ENCODE data around the gene EEFSEC.
A peak's percentile ranks its signal among the peaks of the same experiment; 100 is the strongest.

The EEFSEC gene

DNA sequence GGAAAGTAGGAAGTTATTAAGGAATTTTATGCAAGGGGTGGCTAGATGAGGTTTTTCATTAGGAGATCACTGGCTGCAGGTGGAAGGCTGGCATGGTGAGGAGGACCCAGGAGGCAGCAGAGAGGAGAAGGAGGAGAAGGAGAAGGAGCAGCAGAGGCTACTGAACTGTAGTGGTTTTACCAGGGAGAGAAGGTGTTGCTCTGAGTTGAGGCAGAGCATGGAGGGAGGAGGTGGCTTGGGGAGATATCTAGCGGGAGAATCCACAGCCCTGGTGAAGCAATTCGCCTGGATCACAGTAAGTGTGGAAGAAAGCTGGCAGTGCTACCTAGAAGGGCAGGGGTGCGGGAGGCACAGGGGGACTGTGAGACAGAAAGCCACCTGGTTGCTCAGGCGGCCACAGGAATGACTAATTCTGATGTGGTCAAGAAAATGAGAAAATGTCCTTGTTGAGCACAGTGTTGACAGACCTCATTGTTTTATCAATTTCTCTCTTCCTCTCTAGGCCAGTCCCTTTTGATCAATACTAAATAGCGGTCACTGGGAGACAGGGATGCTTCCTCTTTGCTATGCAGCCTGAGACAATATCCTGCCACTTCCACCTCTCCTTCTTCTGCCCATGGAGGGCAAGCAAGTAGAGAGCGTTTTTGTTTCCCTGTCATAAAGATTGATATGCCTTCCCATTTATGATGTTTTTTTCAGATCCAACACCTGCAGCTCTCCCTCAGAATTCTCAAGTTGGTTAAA is 94.6 kb downstream of the EEFSEC start:
- DNase-seq, result peak; percentile 78

DNA sequence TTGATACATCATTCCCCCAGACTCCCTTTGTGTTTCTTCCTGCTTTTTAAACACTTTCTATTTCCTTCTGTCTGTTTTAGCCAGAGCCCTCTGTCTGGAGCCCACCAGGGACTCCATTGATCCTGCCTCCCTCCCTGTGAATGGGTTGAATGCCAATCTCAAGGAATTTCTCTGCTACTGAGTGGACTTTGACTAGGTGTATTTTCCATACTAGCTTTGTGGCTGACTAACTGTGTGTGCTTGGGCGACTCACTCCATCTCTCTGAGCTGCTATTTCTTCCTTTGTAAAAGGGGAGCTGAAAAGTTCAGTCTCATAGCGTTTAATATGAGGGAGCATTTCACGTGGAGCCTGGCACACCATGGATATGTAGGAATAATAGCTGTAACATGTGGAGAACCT is 98.8 kb downstream of the EEFSEC start:
- no peak for DNase-seq

DNA sequence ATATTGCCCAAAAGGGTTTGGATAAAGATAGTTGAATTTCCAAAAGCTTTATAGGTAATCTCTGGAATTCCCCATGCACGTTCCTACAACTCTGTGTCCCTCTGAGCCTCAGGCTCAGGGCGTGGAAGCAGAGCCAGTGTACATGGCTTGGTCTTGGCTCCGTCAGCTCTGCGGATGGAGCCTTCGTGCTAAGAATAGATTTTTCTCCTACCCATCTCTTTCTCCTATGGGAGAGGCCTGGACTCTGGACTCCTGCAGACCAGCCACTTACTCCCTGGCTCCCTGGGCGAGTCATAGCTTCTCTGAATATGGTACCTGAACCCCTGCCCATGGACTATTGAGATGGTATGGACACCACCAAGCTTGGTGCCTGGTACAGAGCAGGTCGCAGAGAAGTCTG is 99.9 kb downstream of the EEFSEC start:
- no peak for DNase-seq

DNA sequence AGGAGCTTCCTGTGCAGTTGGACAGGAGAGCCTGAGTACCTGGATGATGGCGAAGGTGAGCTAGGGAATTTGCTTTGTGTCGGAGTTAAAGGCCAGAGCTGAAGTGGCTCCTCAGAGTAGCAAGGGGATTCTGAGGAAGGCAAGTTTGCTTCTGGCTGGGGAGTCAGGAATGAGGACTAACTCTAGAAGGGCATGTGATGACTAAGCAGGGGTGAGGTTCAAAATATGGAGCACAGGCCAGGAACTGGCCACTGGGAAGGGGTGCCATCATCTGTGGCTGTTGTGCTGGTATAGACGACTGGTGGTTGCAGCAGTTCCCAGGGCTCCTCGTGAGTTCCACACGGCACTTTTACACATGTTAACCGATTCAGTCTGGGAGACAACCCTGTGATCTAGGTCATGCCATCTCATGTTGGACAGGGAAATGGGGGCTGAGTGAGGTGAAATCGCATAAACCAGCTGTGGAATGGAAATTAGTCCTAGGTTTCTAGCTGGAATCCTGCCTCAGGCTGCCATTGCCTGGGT is 100.8 kb downstream of the EEFSEC start:
- DNase-seq, result no peak

DNA sequence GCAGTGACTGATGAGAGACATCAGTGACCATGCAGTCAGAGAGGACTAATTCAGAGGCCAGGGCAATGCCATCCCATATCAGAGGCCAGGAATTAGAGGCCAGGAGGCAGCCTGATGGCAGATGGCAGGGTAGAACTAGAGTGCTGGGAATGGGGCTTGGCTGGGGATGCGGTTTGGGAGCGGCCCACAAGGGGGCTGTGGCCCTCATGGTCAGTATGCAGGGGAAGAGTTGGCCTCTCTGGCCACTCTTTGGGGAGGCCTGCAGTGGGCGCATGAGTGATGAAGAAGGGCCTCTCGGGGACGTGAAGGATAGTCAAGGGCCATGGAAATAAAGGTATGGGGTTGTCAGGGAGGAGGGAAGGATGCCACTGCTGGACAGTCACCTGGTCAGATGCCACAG is 101.7 kb downstream of the EEFSEC start:
- DNase-seq, result no peak

DNA sequence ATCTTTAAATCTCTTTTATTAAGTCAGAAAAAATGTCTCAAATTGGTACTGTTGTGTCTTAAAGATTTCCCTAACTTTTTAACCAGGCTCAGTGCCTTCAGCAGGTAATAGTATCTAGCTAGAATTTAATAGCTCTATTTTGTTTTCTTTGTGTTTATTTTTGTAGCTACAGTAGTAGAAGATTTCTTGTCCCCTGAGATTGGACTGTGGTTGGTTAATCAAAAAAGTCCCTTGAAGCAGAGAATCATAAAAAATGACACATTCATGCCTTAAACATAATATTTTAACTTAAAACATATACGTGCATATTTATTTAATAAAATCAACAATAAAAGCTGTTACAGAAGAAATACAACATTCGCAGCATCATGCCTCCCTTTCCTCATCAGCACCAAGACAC is 102.8 kb downstream of the EEFSEC start:
- DNase-seq, result no peak

DNA sequence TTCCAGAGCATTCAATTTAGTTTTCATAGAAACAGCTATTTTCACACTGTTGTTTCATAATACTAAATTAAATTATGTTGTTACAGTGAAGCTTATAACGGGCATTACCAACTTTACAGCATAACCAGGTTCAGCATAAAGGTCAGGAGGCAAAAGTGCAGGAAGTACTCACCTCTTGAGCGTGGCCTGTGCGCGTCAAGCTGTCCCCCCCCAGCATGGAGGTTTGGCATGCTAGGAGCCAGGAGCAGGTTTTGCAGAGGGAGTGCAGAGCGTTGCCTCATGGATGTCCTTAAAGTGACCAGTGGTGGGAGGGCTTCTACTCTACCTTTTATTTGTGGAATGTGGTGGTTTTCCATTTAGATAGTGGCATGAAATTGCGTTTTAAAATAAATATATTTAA is 104.4 kb downstream of the EEFSEC start:
- DNase-seq, result no peak

DNA sequence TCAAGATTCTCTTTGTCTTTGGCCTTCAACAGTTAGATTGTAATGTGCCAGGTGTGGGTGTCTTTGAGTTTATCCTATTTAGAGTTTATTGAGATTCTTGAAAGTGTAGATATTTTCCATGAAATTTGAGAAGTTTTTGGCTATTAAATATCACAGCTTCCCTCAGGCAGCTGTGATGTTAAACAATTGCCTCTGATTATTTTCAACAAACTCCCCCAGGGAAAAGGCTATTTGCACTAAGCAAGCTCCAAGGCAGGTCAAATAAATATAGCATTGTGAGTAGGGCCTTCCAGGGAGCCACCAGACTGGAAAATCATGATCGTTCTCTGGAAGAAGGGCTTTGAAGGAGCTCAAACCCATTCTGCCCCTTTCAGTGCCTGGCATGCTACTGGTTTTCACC is 107.0 kb downstream of the EEFSEC start:
- DNase-seq, result no peak

DNA sequence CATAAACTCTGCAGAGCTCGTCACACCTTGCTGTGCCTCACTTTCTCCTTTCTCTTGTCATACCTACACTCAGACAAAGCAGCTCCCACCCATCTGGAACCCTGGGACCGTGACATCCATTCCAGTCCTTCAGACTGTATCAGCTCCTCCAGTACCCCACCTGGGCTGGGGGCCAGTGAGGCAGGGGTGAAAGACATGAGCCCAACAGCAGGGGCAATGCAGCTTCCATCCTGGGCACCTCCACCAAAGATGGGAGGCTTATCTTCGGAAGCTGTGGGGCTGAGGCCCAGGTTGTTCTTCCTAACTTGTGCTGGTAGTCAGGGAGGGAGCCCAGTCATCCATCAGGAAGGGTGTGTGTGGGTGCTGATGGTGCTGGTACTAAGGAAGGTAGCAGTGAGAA is 109.2 kb downstream of the EEFSEC start:
- no peak for DNase-seq

DNA sequence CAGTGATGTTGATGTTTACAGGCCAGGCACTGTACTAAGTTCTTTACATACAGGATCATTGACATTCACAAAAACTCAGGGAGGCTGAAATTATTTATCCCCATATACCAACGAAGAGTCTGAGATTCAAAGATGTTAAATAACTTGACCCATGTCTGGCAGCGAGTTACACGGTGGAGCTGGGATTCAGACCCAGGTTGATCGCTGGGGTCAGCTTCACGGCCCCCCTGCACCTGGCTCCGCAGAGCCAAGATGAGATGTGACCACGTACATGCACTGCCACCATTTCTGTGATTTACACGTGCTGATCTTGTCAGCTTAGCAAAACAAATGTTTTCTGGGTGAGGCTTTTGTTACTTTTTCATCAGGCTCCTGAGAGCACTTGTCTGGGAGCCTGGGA is 109.8 kb downstream of the EEFSEC start:
- DNase-seq, result no peak

DNA sequence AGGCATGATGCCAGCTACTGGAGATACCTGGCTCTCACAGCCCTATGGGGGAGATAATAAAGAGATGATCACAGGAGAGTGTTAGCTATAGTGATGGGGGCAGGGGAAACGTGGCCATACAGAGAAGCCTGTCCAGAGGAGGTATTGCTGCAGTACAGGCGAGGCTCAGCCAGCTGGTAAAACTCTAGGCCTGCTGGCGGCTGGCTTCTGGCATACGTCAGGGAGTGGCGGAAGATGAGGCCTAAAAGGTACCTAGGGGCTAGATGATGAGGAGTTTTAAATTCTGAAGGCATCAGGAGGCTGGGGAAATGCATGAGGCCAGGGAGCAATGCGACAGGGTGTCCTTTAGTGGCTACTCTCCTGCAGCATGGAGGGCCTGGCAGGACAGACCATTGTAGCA is 110.7 kb downstream of the EEFSEC start:
- no peak for DNase-seq

DNA sequence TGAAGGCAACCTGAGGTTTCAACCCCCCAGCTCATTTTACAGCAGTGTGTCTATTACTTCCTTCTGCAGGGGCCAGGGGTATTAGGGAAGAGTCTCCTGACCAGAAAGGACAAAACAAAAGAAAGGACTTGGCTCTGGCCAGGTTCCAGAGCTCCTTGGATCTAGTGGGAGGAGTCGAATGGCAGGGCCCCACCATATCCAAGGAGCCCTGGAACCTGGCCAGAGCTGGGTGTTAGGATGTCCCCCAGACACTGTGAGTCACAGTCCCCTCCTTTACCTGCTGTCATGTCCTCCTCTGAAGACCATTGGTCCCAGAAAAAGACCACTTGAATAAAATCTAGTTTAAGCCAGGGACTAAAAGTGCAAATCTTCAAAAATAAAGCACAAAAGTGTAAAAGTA is 113.2 kb downstream of the EEFSEC start:
- peak; percentile 21 for DNase-seq

DNA sequence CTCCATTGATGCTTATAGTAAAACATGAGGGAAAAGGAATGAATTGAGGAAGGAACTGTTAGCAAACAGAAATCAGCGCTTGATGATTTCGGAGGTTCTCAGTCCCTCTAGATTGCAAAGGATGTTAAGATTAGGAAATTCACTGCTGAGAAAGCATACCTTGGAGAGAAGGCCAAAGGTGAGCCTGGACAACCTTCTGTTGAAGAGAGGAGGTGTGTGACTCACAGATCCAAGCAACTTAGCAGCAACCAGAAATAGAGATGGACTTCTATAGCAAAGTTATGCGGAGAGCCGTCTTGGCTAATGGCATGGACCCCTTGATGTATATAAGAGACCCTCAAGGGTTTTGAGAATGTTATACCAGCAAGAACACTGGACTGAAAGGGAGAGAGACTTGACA is 114.3 kb downstream of the EEFSEC start:
- DNase-seq, result no peak

DNA sequence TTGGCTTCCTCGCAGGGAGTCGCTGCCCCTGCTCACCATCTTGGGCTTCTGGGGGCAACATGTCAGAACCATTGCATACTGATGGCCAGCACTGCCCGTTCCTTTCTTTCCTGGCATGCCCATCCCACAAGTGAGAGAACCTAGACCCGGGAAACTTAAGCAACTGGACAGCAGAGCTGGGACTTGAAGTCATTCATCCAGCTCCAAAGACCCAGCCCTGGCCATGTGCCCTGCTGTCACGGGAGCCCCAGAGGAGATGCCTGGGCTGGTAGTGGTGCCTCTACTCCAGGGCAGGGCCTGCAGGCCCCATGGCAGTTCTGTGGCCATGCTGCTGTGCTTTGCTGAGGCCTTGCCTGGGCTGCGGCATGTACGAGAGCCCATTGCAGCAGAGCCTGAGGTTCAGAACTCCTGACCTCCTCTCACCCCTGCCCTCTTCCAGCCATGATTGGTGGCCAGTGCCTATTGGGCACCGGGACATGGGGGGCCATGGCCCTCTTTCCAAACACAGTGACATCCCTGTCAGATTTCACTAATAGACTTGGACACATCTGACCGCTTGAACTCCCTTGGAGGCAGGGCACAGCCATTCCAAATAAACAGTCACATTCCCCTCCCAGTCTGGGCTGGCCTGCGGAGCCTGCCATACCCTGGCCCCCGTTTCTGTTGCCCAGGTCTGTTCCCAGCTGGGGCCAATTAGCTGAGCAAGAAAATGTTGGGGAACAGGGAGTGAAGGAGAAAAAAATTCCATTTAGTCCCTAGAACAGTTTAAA is 115.9 kb downstream of the EEFSEC start:
- DNase-seq, result no peak

DNA sequence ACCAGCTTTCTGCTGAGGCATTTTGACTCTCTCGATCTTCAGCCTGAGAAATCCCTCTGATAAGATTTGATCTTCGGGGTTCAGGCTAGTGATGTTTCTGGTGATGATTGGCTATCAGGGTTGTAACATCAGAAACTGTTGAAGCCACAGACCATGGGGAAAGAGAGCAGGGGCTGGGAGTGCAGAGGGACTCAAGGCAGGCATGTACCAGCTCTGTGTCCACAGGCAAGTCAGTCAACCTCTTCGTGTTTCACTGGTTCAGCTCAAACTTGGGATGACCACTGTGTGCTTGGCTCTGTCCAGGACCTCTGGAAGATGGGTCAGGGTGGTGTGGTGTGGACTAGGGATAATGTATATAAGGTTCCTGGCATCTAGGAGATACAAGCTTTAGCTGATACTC is 116.5 kb downstream of the EEFSEC start:
- DNase-seq, result no peak

DNA sequence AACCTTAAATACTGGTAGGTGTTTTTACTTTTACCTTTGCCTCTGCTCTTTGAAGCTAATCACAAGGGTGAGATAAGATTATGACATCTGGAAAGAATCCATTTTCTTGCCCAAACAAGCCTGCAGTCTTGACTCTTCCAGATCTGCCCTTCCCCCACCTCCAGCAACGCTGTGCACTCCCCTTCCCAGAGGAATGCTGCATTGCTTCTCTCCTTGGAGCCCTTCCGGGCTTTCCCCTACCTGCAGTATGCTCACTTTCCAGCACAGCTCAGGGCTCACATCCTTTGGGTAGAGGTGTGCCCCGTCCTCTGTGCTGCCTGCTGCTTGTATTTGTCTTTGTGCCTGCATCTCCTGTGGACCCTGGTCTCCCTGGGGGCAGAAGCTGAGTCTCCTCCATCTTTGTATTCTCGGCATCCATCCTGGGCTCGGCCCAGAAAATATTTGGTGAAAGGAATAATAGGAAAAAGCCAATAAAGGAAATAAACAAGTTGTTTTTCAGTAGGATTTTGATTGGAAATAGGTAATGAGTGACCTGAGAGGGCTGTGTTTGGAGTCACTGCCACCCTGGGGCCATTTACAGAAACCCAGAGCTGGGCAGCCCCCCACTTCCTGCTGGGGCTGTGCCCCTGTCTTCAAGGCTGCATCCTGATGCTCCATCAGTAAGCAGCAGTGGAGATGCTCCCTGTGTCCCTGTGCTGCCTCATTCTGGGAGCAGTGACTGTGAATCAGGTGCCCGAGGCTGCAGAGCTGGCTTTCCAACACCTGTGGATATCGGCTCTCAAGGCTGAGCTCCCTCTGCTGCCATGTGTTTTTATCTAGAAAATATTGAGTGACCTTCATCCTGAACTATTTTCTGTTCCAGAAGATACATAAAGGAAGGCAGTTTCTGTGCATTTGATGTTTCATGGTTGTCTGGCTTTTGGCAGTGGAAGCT is 117.5 kb downstream of the EEFSEC start:
- no peak for DNase-seq

DNA sequence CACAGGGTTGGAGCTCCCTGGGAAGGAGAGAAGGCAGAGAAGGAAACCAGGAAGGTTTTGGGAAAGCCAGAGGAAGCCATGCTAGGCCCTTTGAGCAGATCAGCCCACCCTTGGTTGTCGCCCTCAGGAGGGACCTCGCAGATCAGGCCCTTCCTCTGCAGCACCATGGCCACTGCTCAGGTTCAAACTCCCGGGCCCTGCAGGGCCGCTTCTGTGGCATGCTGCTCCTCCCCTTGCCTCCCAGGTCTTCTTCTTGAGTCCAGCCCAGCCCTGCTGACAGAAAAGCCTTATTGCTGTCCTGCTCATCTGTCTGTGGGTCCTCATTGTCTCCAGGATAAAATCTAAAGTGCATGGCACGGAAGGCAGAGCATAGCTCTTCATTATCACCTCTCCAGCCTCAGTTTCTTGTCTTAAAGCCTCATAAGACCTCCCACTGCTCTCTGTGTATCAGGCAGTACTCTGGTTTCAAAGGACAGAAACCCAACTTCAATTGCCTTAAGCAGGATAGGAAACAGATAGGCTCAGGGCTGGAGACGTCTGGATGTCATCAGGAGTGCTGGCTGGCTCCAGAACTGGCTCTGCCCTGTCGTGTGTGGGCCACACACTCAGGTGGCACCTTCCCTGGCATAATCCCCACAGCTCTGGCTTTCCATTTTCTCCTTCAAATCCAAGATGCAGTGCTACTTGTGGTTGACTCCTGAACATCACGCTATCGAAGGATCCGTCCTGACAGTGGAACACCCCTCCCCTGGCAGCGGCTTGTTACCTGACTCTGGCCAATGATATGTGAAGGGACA is 118.5 kb downstream of the EEFSEC start:
- no peak for DNase-seq

DNA sequence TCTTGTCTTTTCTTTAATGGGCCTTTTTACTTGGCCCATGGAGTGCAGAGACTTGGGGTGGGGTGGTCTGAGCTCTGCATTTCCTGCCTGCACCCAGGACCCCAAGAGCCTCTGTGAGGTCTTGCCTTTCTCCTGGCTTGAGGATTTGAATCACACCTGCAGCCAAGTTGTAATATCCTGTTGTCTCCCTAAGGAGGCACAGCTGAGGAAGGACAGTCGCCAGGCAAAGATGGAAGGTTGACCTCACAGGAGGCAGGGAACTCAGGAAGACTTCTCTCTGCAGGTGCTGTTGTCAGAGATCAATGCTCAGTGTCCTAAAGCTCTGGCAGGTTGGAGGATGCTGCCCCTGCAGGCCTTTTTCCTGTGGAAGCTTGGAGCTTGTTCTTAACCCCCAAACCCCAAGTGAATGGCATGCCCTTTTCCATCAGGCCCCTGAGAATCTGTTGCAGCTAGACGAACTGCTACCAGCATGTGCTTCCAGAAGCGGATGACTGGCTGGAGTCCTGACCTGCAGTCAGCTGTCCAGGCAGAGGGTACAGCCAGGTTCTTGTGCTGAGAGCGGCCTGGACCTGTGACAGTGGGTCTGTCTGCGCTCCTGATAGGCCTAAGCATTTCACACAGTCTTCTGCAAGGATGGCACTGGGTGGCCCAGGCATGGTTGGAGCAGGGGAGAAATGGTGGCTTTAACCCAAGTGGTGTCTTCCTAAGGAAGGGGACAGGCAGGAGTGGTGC is 120.0 kb downstream of the EEFSEC start:
- DNase-seq, result no peak

DNA sequence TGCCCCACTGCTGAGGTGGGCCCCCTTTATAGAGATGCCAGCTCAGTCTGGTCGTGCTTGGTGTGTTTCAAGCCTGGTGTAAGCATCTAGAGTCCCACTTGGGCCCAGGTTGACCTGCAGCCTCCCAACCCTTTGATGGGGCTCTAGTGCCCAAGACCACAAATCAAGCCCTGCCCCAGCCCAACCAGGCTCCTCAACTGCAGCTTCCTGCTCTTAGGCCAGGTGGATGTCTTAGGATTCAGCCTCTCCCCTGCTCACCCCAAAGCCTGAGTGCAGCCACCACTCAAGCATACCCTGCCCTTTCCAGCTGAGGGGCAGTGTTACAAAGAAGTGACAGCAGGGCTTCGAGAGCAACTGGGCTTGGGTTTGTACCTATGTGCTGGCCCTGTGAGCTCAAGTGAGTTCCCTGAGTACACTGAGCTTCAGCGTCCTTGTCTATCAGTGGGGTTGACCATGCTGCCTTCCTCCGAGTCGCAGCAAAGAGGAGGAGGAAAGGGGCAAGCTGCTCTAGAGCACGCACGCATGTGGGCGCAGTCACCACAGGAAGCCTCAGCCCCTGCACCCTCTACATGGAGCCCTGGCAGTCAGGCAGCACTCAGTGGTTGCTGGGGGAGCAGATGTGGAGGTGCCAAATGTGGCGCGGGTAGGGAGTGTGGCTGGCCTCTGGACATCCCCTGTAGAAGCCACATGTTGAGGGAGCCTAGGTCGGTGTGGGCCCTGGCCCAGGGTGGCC is 120.7 kb downstream of the EEFSEC start:
- DNase-seq, result no peak

DNA sequence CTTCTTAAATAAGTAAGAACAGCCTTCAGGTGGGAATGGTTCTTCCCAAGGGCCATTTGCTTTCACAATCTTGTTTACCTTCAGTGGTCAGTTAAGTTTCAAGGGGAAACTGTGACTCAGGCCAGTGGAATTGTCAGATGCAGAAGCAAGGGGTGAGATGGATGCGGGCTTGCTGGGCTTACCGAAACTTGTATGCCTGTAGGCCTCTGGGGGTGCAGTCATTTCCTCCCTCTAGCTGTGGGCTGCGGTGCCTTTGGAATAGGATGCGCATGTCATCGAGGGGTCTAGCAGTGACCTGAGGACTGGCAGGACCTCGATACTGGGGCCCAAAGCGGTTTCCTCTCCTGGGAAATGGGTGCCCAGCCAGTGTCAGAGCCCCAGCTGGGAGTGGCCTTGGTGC is 121.6 kb downstream of the EEFSEC start:
- DNase-seq, result no peak

All from NCI-H146 (cell line).